GM19193 (cell line): ENCODE measurements around the gene DNASE1.

Experiments used
- POLR2A ChIP-seq: IDR thresholded peaks from 4 replicates; pipeline ENCODE4 v1.6.1; 2011; ENCODE audit not compliant: insufficient read depth, insufficient read length; ENCODE audit errors: extremely low read depth

DNASE1 gene

DNA sequence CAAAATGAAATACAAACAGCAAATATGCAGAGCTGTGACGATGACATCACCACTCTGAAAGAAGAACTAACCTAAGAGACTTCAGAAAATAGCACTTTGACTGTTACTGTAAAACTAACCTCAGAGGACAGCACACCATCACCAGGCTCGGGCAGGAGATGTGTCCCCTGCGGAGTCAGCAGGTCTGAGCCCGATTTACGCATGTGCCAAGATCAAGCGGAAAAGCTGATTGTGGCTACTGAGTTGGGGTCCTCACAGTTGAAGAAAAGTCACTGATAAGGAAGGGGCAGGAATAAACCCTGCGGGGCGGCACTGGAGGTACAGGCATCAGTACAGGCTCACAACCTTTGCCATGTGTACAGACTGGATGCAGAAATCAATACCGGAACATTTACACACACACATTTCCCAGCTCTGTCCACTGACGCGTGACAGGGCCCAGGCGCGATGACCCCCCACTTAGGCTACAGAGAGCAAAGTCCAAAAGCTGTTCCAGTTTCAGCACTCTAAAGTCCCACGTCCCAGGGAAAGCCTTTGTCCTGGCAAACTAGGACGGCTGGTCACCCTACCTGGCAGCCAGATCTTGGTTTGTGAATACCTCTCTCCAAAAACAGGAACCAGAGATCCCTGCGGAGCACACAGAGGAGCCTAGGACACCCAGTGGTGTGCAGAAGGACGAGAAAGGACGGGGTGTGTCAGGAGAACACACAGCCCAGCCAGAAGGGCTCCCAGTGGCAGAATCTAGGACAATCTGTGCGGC lies 41.3 kb downstream of the DNASE1 start:
- TF ChIP-seq POLR2A = no peak

DNA sequence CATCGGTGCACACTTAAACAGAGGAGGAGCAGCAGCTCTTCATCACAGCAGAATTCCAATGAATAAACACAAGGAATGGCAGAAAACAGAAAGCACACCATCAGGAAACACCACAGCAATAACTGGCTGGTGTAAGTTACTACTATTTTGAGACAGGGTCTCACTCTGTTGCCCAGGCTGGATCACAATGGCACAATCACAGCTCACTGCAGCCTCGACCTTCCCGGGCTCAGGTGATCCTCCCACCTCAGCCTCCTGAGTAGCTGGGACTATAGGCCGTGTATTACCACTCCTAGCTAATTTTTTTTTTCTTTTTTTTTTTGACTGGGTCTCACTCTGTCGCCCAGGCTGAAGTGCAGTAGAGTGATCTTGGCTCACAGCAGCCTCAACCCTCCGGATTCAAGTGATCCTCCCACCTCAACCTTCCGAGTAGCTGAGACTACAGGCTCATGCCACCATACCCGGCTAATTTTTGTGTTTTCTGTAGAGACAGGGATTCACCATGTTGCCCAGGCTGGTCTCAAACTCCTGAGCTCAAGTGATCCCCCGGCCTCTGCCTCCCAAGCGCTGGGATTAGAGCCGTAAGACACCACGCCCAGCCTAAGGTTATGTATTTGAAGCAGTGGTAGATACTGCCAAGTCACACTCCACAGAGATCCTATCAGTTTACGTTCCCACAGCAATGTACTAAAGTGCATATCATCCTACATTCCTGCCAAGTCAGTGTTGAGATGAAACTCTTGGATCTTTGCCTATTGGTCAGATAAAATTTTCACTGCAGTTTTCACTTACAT lies 42.1 kb downstream of the DNASE1 start:
- TF ChIP-seq POLR2A = no peak

DNA sequence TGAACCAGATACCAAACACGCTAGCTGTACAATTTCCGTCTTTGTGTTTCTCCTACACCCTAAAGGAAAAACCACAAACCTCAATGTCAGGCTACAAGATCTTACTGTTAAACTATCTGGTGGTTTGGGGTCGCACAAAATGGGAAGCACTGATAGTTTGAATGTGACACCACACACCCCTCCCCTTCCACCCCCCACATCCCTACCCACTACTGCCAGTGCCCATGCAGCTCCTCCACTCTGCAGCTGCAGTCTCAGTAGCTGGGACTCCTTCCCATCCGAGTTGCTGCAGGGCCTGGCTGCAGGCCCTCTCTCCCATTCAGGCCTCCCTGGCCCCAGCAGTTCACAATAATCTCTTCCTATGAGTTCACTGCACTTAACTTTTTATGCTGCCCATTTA lies 44.5 kb downstream of the DNASE1 start:
- no peak for TF ChIP-seq POLR2A

DNA sequence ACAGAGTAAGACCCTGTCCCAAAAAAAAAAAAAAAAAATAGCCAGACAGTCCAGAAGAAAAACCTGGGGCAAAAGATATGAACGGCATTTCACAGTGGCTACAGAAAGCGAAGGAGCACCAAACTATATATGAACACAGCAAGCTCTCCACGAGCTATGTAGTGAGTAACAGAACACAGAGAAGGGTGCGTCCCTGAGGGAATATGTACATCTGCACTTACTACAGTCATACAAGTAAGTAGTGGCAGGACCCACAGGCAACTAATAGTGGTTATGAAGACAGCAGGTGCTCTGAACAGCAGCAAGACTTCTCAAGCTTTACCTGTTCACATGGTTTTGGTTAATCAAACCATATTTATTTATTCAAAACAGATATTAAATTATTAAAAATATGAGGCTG lies 47.0 kb downstream of the DNASE1 start:
- no peak for TF ChIP-seq POLR2A

DNA sequence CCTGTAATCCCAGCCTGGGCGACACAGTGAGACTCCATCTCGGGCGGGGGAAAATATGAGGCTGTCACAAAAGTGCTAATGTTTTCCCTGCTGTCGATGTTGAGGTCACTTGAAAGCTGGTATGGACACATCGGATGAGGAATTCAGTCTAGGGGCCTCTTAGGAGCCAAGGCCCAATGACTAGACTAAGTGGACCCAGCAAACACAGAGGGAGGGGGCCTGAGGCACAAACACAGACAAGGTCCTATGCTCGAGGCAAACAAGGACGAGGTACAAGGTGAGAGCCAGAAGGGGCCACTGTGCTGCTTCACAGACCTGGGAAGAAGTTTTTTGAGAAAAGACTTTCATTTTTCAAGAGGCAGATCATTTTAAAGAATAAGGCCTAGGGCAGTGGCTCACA lies 47.6 kb downstream of the DNASE1 start:
- TF ChIP-seq POLR2A = no peak

DNA sequence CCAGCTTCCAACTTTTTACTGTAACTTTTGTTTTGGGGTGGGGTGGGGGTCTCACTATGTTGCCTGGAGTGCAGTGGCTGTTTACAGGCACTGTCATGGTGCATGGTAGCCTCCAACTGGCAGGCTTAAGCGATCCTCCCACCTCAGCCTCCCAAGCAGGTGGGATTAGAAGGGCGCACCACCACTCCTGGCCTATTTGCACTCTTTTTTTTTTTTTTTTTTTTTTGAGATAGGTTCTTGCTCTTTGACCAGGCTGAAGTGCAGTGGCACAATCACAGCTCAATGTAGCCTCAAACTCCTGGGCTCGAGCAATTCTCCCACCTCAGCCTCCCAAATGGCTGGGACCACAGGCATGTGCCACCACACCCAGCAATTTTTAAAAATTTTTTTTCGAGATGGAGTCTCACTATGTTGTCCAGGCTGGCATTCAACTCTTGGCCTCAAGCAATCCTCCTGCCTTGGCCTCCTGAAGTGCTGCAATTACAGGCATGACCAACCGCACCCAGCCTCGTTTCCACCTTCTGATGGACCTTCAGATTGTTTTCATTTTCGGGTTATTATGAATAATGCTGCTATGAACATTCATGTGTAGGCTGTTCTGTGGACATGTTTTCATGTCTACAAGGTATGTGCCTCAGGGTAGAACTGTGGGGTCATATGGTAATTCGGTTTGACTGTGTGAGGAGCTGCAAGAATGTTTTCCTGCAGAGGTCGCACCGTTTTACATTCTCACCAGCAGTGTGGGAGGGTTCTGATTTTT lies 51.9 kb downstream of the DNASE1 start:
- no peak for TF ChIP-seq POLR2A
